Left renal pelvis (tissue), 4 donors: Measurements from ENCODE around the gene IFT81. TPM values are rescaled to one million over a fixed set of nuclear protein-coding genes. Genes with fewer than 3 reads are reported as not detected.
A peak's percentile ranks its signal among the peaks of the same experiment; 100 is the strongest.
"Not testable (repeated sequence)": the region's sequence is repeated elsewhere in the genome, so short reads cannot be mapped to it uniquely, and the experiment has no call there.

Source experiments
- DNase-seq, 4 donors: peaks; one replicate each; pipeline ENCODE4 v3.0.0-alpha.2; 2013; ENCODE audit warnings: low read depth in 4 of 4, low spot score in 3 of 4
- polyA plus RNA-seq, 4 donors: library from polyadenylated mRNA; unstranded; fragments of 120-200 nt; gene quantifications; one replicate each; pipeline ENCODE4 v1.2.1, GENCODE V29; 2013; ENCODE audit not compliant: insufficient read length in 4 of 4

Gene IFT81
- polyA plus RNA-seq: 10 to 100 TPM; 26.6 to 60.4 (median 49.5) TPM

GRCh38 chr12:110124269-110124995, at the start of gene IFT81:
Gene IFT81, plus strand, starts transcription at chr12:110124357. Its CDS starts 3,024 bp downstream, at chr12:110127381.
- DNase-seq: peak; percentile 84 to 88 (median 88)

- no peak for DNase-seq
Measured at GRCh38 chr12:110075880-110076279, 48.3 kb upstream of the IFT81 start.

- DNase-seq: no peak
Measured at GRCh38 chr12:110077800-110078199, 46.4 kb upstream of the IFT81 start.

DNA sequence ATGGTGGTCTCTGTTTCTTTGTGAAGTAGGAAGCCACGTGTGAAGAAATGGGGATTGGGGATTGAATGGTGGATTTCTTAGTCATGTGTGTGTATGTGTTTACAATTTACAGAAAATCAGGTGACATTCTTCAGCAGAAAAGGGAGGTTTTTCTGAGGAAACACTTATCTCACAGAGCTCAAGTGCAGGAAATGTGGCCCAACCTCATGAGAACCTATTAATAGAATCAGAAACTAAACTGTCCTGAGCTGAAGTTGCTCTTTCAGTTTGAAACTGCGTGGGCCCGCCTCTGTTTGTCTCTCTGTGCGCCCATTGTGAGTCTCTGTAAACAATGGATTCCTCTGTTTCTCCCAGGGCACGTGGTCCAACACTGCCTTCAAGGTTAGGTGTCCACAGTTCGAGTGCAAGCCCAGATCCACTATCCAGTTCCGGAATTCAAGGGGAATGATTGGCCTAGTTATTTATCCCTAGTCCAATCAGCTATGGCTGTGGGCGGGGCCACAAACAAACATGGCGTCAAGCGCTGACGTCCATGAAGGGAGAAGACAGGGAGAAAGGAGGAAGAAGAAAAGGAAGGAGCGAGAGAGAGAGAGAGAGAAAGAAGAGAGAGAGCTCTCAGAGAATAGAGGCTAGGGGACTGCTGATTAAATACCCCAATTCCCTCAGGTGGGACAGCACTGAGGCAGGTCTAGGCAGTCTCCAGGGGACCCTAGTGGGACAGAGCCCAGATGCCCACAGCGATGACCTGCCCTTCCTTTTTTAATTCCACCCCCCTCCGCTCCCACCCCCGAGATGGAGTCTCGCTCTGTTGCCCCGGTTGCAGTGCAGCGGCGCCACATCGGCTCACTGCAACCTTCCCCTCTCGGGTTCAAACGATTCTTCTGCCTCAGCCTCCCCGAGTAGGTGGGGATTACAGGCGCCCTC, 44.4 kb upstream of the IFT81 start:
- DNase-seq: no peak

DNA sequence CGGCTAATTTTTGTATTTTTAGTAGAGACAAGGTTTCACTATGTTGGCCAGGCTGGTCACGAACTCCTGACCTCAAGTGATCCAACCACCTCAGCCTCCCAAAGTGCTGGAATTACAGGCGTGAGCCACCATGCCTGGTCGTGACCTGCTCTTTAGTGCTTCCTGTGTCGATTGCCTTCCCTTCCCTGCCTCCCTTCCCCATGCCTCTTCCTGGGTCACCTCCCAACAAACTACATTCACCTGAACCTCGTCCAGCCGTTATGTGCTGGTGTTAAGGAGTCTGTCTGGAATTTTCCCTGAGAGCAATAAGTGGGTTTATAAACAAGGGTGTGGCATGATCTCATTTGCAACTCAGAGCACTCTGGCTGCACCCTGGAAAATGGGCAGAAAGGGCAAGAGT, 43.7 kb upstream of the IFT81 start:
- no peak for DNase-seq

DNA sequence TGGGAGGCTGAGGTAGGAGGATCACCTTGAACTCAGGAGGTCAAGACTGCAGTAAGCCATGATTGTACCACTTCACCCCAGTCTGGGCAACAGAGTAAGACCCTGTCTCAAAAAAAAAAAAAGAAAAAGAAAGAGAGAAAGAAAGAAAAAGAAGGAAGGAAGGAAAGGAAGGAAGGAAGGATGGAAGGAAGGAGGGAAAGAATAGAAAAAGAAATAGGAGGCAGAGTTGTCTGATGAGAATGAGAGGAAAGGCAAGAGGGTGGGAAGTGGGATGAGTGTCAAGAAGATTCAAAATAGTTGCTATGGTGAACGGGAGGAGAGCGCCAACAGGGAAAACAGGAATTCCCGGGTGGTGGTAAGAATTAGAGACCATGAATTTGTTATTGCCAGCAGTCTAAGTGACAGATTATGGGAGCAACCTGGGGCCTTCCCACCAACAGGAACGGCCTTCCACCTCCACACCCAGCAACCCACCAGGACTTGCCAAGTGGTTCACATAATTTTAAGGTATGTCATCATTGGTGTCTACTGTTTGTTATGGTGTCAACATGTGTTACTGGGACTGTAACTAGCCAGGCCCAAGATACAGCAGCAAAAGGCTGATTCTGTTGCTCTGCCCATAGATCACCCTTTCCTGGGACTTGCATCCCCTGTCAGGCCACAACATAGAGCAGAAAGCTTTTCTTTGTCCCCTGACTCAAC, 39.7 kb upstream of the IFT81 start:
- no peak for DNase-seq

GRCh38 chr12:110088216-110088615, 35.9 kb upstream of the IFT81 start:
- not testable (repeated sequence) for DNase-seq

DNA sequence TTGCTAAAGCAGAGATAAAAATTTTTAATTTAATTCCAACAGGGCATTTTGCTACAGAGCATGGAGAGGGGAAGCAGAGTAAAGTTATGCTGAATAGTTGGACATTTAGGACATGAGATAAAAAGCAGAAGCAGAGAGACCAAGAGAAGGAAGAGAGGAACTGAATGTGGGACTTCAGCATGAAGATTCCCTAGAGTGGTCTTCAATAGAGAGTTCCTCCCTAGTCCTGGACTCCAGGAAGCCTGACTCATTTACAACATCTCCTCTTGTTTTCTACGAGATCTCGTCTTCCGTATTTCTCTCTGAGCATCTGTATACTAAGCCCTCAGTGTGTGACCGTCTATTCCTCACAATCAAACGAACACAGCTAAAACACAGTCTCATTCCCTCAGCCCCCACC, 35.2 kb upstream of the IFT81 start:
- no peak for DNase-seq

- no peak for DNase-seq
Measured at GRCh38 chr12:110090266-110091135, 33.7 kb upstream of the IFT81 start.

GRCh38 chr12:110091136-110091711, 32.9 kb upstream of the IFT81 start:
- DNase-seq: no peak

- no peak for DNase-seq
Measured at GRCh38 chr12:110093631-110094311, 30.4 kb upstream of the IFT81 start.

DNA sequence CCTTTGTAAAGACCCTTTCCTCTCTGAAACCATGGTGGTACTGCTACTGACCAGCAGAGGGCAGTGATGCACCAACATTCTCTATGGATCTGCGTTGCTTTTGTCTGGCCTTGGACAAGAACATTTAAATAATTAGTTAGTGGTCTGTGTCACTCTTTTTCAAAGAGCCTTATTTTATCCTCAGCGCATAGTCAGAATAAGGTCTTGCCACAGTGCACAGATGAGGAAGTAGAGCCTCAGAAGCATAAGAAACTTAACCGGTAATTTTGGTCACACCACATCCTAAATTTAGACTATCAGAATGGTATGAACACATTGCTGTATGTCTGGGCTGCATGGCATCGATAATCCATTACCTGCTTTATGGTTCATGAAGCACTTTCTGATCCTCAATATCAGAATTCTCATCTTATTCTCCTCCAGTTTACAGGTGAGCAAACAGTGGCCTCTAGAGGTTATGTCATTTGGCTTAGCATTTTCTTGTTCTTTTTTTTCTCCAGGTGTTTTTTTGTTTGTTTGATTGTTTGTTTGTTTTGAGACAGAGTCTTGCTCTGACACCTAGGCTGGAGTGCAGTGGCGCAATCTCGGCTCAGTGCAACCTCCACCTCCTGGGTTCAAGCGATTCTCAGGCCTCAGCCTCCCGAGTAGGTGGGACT, 23.7 kb upstream of the IFT81 start:
- DNase-seq: peak in 3 of 4 donors; percentile 55 to 63 (median 60)

GRCh38 chr12:110102255-110102654, 21.9 kb upstream of the IFT81 start:
- no peak for DNase-seq

GRCh38 chr12:110104188-110105094, 19.7 kb upstream of the IFT81 start:
- no peak for DNase-seq

DNA sequence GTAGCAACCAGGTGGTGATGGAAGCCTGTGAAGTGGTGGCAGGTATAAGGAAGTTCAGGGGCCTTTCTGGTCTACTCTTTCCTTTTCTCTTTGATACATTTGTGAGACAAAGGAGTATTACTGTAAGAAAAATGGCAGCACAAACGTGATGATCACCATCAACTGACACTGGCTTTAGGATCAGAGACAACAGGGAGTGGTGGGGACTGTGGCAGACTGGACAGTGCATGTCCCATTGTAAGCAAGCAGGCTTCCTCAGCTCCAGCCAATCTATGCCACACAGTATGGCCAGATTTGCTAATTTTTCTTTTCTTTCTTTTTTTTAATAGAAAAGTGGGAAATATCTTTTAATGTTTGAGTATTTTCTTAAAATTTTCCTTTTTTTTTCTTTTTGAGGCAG, 19.0 kb upstream of the IFT81 start:
- no peak for DNase-seq

- no peak for DNase-seq
Measured at GRCh38 chr12:110105986-110106385, 18.2 kb upstream of the IFT81 start.
